ENCODE measurements around the gene ORC6.

Gene ORC6

DNA sequence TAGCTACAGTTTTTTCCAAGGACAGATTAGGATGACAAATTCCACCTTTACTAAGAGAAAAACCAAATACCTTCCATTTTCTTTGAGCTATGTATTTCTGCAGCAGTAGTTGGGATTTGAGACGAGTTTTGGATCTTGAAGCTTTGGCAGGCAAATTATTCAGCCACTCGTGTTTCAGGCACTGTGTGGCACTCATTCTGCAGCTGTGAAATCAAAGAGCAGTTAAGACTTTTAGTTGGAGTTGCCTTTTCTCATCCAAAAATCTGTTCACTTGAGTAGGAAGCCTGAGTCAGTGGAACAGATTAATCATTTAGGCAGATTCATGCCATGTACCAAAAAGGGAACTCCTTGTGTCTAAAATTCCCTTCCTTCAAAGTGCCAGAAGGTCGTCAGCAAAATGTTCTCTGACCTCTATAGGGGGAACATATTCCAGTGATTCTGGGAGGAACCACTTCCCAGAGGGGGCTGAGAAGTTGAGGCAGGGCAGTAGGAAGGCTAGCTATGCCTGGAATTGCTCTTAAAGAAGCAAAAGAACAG lies 20.1 kb downstream of the ORC6 start:
- Histone ChIP-seq H3K9me3 (ENCODE audit: control insufficient read depth, low read length) (no peaks in the 10 kb centered on the region), H3K9ac (ENCODE audit: low read length) (no peak overlapping the region), H3K4me3 (ENCODE audit: low read length) (no peak overlapping the region), H3K27me3 (ENCODE audit: control insufficient read depth, insufficient read depth, low read length) (no peaks in the 10 kb centered on the region), H3K4me1 (ENCODE audit: control insufficient read depth, insufficient read depth, low read length) (no peaks in the 10 kb centered on the region), H3K36me3 (ENCODE audit: control insufficient read depth, insufficient read depth, low read length) (no peaks in the 10 kb centered on the region)

DNA sequence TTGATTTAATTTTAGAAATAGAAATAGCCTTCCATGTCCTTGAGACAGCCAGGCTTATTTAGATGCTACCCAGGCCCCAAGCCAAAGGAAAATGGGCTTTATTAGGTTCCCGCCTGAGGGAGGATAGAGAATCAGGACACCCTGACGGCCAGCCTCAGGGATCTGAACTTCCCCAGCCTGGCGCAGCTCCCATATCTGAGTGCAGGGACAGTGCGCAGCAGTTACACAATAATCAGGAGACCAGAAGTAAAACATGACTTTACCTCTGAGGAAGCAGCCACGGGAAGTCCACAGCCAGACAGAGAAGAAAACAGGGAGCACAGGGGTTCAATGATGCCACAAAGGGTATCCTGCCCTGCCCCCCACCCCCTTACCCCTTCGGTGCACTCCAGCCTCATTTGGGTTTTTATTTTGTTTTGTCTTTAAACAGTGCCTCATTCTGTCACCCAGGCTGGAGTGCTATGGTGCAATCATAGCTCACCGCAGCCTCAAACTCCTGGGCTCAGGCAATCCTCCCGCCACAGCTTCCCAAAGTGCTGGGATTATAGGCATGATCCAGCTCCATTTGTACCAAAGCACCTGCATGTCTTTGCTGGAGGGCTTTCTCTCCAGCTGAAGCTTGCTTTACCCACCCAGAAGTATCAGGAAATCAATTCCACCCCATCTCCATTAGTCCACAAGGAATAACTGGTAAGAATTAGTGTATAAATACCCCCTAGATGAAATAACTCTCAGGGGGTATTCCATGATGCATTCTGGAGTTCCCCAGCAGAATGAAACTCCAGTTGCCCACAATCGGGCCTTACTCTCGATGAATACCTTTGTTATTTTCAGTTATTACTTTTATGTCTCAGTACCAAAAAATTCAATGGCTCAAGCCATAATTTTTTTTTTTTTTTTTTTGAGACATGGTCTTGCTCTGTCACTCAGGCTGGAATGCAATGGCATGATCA lies 21.9 kb downstream of the ORC6 start:
- no peak overlapping the region for H3K4me3 ChIP-seq (ENCODE audit: low read length)
- H3K9ac ChIP-seq (ENCODE audit: low read length) = no peak overlapping the region

DNA sequence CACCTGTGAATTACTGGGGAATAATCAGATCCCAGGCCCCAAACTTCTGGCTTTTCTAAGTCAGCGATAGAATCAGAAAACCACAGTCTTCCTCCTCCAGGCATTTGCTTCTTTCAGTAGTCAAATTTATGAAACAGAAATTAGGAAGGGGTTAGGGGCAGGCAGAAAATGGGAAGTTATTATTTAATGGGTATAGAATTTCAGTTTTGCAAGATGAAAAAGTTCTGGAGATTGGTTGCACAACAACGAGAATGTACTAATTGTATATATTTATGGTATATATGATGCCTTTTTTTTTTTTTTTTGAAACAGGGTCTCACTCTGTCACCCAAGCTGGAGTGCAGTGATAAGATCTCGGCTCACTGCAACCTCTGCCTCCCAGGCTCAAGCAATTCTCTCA lies 23.5 kb downstream of the ORC6 start:
- H3K27me3 ChIP-seq (ENCODE audit: control insufficient read depth, insufficient read depth, low read length) = no peaks in the 10 kb centered on the region
- H3K36me3 ChIP-seq (ENCODE audit: control insufficient read depth, insufficient read depth, low read length) = no peaks in the 10 kb centered on the region
- H3K9me3 ChIP-seq (ENCODE audit: control insufficient read depth, low read length) = no peaks in the 10 kb centered on the region
- H3K4me1 ChIP-seq (ENCODE audit: control insufficient read depth, insufficient read depth, low read length) = no peaks in the 10 kb centered on the region
- H3K4me3 ChIP-seq (ENCODE audit: low read length) = no peak overlapping the region
- H3K9ac ChIP-seq (ENCODE audit: low read length) = no peak overlapping the region

More for the DNA sequence above, 21.9 kb downstream of the ORC6 start:
- H3K4me1 ChIP-seq (ENCODE audit: control insufficient read depth, insufficient read depth, low read length) = no peaks in the 10 kb centered on the region
- no peaks in the 10 kb centered on the region for H3K9me3 ChIP-seq (ENCODE audit: control insufficient read depth, low read length)
- no peaks in the 10 kb centered on the region for H3K36me3 ChIP-seq (ENCODE audit: control insufficient read depth, insufficient read depth, low read length)
- no peaks in the 10 kb centered on the region for H3K27me3 ChIP-seq (ENCODE audit: control insufficient read depth, insufficient read depth, low read length)

- Histone ChIP-seq H3K9me3 (ENCODE audit: control insufficient read depth, low read length) (no peaks in the 10 kb centered on the region), H3K36me3 (ENCODE audit: control insufficient read depth, insufficient read depth, low read length) (no peaks in the 10 kb centered on the region), H3K4me3 (ENCODE audit: low read length) (no peak overlapping the region), H3K4me1 (ENCODE audit: control insufficient read depth, insufficient read depth, low read length) (no peaks in the 10 kb centered on the region), H3K9ac (ENCODE audit: low read length) (no peak overlapping the region), H3K27me3 (ENCODE audit: control insufficient read depth, insufficient read depth, low read length) (no peaks in the 10 kb centered on the region)
These were observed 24.2 kb downstream of the ORC6 start for GRCh38 chr16:46713634-46714033.

GRCh38 chr16:46714797-46715591 lies 25.5 kb downstream of the ORC6 start:
- H3K9ac ChIP-seq (ENCODE audit: low read length) = no peak overlapping the region
- no peaks in the 10 kb centered on the region for H3K36me3 ChIP-seq (ENCODE audit: control insufficient read depth, insufficient read depth, low read length)
- H3K4me3 ChIP-seq (ENCODE audit: low read length) = no peak overlapping the region
- no peaks in the 10 kb centered on the region for H3K9me3 ChIP-seq (ENCODE audit: control insufficient read depth, low read length)
- no peaks in the 10 kb centered on the region for H3K4me1 ChIP-seq (ENCODE audit: control insufficient read depth, insufficient read depth, low read length)
- H3K27me3 ChIP-seq (ENCODE audit: control insufficient read depth, insufficient read depth, low read length) = no peaks in the 10 kb centered on the region

GRCh38 chr16:46715769-46716305 lies 26.4 kb downstream of the ORC6 start:
- no peaks in the 10 kb centered on the region for H3K9me3 ChIP-seq (ENCODE audit: control insufficient read depth, low read length)
- H3K9ac ChIP-seq (ENCODE audit: low read length) = no peak overlapping the region
- no peak overlapping the region for H3K4me3 ChIP-seq (ENCODE audit: low read length)
- H3K36me3 ChIP-seq (ENCODE audit: control insufficient read depth, insufficient read depth, low read length) = no peaks in the 10 kb centered on the region
- H3K27me3 ChIP-seq (ENCODE audit: control insufficient read depth, insufficient read depth, low read length) = no peaks in the 10 kb centered on the region
- no peaks in the 10 kb centered on the region for H3K4me1 ChIP-seq (ENCODE audit: control insufficient read depth, insufficient read depth, low read length)

DNA sequence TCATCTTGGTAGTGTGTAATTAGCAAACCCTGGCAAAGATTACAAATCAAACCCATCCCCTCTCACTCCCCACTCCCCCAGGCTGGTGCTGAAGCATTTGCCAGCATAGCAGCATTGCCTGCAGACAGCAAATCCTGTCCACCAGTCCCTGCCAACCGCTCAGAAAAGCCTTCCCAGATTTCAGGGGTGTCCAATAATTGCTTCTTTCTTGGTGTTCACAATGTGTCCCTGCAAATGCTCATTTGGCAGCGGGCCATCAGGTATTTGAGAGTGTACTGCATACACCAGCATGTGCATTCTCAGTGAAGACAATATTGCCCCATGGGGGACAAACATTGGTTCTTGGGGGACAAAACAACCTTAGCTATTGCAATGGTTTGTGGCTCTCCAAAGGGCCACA lies 28.2 kb downstream of the ORC6 start:
- Histone ChIP-seq H3K4me3 (ENCODE audit: low read length) (no peak overlapping the region), H3K4me1 (ENCODE audit: control insufficient read depth, insufficient read depth, low read length) (no peaks in the 10 kb centered on the region), H3K9ac (ENCODE audit: low read length) (no peak overlapping the region), H3K9me3 (ENCODE audit: control insufficient read depth, low read length) (no peaks in the 10 kb centered on the region), H3K27me3 (ENCODE audit: control insufficient read depth, insufficient read depth, low read length) (no peaks in the 10 kb centered on the region), H3K36me3 (ENCODE audit: control insufficient read depth, insufficient read depth, low read length) (no peaks in the 10 kb centered on the region)

GRCh38 chr16:46718214-46718613 lies 28.8 kb downstream of the ORC6 start:
- H3K9ac ChIP-seq (ENCODE audit: low read length) = no peak overlapping the region
- no peaks in the 10 kb centered on the region for H3K9me3 ChIP-seq (ENCODE audit: control insufficient read depth, low read length)
- H3K36me3 ChIP-seq (ENCODE audit: control insufficient read depth, insufficient read depth, low read length) = no peaks in the 10 kb centered on the region
- H3K4me3 ChIP-seq (ENCODE audit: low read length) = no peak overlapping the region
- H3K4me1 ChIP-seq (ENCODE audit: control insufficient read depth, insufficient read depth, low read length) = no peaks in the 10 kb centered on the region
- no peaks in the 10 kb centered on the region for H3K27me3 ChIP-seq (ENCODE audit: control insufficient read depth, insufficient read depth, low read length)

- Histone ChIP-seq H3K27me3 (ENCODE audit: control insufficient read depth, insufficient read depth, low read length) (no peaks in the 10 kb centered on the region), H3K4me3 (ENCODE audit: low read length) (no peak overlapping the region), H3K9ac (ENCODE audit: low read length) (no peak overlapping the region), H3K4me1 (ENCODE audit: control insufficient read depth, insufficient read depth, low read length) (no peaks in the 10 kb centered on the region), H3K36me3 (ENCODE audit: control insufficient read depth, insufficient read depth, low read length) (no peaks in the 10 kb centered on the region), H3K9me3 (ENCODE audit: control insufficient read depth, low read length) (no peaks in the 10 kb centered on the region)
These were observed 30.1 kb downstream of the ORC6 start for GRCh38 chr16:46719528-46719927.

- no peaks in the 10 kb centered on the region for H3K36me3 ChIP-seq (ENCODE audit: control insufficient read depth, insufficient read depth, low read length)
- H3K4me1 ChIP-seq (ENCODE audit: control insufficient read depth, insufficient read depth, low read length) = no peaks in the 10 kb centered on the region
- no peak overlapping the region for H3K4me3 ChIP-seq (ENCODE audit: low read length)
These were observed 31.2 kb downstream of the ORC6 start for GRCh38 chr16:46720619-46721018.

DNA sequence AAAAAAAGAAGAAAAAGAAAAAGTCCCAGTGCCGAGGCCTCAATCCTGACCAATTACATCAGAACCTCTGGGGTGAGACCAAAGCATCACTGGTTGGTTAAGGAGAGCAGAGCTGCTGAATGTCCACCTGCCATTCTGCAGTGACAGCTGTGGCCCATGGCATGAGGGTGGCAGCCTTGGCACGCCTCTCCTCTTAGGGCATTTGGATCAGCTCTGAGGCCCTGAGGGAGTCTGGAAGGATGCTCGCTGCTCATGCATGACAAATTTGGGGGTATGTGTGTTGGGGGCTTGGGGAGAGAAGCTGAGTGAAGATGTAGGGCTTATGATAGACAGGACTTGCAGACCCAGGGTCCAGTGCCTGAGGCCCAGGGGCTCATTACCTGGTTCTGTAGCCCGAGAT lies 32.4 kb downstream of the ORC6 start:
- Histone ChIP-seq H3K4me3 (ENCODE audit: low read length) (no peak overlapping the region), H3K9me3 (ENCODE audit: control insufficient read depth, low read length) (no peaks in the 10 kb centered on the region), H3K36me3 (ENCODE audit: control insufficient read depth, insufficient read depth, low read length) (no peaks in the 10 kb centered on the region), H3K9ac (ENCODE audit: low read length) (no peak overlapping the region), H3K4me1 (ENCODE audit: control insufficient read depth, insufficient read depth, low read length) (no peaks in the 10 kb centered on the region), H3K27me3 (ENCODE audit: control insufficient read depth, insufficient read depth, low read length) (no peaks in the 10 kb centered on the region)

More at GRCh38 chr16:46720619-46721018, 31.2 kb downstream of the ORC6 start:
- Histone ChIP-seq H3K27me3 (ENCODE audit: control insufficient read depth, insufficient read depth, low read length) (no peaks in the 10 kb centered on the region), H3K9me3 (ENCODE audit: control insufficient read depth, low read length) (no peaks in the 10 kb centered on the region), H3K9ac (ENCODE audit: low read length) (no peak overlapping the region)

GRCh38 chr16:46727184-46727583 lies 37.7 kb downstream of the ORC6 start:
- Histone ChIP-seq H3K4me3 (ENCODE audit: low read length) (no peak overlapping the region), H3K4me1 (ENCODE audit: control insufficient read depth, insufficient read depth, low read length) (no peaks in the 10 kb centered on the region), H3K27me3 (ENCODE audit: control insufficient read depth, insufficient read depth, low read length) (no peaks in the 10 kb centered on the region), H3K9me3 (ENCODE audit: control insufficient read depth, low read length) (no peaks in the 10 kb centered on the region), H3K9ac (ENCODE audit: low read length) (no peak overlapping the region), H3K36me3 (ENCODE audit: control insufficient read depth, insufficient read depth, low read length) (no peaks in the 10 kb centered on the region)
